Measurements from ENCODE around the gene SAPCD2.

SAPCD2 gene

DNA sequence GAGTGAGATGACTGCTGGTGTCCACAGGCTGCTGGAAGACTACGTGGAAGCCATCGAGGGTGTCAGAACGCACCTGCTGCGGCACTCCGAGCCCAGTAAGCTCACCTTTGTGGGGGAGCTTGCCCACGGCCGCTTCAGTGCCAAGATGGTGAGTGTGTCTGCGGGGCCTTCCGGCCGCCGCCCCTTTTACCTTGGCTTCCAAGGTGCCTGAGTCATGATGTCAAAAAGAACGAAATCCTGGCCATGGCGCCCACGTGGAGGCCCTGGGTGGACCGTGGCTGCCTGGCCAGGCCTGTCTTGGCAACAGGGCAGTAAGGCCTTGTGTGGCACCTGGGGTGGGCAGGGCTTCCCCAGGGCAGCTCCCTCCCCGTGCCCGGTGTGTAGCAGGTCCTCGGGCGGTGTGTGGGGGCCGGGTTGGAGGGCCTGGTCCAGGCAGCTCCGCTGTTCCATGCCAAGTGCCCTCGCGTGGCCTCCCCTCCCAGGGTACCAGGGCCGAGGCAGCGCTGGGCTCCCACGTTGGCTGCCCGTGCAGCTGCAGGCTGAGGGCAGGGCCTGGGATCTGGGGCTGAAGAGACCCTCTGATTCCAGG, 36.4 kb upstream of the SAPCD2 start:
- no peak for DNase-seq

DNA sequence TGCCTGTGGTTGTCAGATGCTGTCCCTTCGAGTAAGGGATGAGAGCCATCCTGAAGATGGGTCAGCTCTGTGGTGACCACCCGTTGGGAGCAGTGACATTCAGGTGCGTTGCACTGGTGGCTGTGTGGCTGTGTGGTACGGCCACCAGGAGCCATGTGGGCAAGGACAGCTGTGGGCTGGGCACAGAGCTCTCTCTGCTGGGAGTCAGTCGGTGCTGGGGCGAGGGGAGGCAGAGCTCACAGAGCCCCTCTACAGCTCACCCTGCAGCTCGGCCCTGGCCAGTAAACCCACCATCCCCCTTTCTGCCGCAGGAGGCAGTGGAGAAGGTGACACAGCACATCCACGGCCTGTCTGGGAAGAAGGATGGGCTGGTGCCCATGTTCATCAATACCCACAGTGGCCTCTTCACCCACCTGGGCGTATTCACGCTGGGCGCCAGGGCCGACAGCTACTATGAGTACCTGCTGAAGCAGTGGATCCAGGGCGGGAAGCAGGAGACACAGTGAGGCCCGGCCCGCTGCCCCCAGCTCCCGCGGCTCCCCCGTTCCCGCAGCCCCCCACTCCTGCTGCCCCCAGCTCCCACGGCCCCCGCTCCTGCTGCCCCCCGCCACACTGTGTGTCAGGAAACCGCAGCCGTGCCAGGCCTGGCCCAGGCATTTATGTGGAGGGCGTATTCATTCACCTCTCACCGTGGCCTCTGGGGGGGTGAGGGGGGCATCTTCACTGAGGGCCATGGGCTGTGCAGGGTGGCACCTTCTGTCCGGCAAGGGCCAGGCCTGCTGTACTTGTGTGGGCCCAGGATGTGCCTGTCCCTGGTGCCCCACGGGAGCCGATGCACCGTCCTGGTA, 35.7 kb upstream of the SAPCD2 start:
- DNase-seq: no peak

DNA sequence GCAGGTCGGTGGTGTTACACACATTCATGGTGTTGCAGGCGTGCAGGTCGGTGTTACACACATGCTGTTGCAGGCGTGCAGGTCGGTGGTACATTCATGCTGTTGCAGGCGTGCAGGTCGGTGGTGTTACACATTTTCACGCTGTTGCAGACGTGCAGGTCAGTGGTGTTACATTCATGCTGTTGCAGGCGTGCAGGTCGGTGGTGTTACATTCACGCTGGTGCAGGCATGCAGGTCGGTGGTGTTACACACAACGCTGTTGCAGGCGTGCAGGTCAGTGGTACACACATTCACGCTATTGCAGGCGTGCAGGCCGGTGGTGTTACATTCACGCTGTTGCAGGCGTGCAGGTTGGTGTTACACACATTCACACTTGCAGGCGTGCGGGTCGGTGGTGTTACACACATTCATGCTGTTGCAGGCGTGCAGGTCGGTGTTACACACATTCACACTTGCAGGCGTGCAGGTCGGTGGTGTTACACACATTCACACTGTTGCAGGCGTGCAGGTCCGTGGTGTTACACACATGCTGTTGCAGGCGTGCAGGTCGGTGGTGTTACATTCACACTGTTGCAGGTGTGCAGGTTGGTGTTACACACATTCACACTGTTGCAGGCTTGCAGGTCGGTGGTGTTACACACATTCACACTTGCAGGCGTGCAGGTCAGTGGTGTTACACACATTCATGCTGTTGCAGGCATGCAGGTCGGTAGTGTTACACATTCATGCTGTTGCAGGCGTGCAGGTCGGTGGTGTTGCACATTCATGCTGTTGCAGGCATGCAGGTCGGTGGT, 33.0 kb upstream of the SAPCD2 start:
- no peak for DNase-seq

DNA sequence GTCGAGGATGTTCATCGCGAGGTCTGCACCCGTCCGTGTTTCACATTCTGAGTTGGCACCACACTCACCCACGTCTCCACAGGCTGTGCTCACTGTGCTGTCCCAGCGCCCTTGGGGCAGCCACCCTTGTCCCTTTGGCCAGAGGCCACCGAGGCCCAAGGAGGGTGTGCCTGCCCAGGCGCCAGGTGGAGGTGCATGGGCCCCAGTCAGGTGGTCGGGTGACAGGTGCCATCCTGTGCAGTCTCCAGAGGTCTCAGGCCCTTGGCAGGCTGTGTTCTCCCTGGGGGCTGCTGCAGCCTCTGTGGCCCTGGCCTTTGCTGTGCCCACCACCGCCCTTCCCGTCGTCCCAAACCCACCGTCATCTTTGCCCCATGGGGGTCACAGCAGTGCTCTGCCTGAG, 28.9 kb upstream of the SAPCD2 start:
- no peak for DNase-seq

- DNase-seq: no peak
Measured at GRCh38 chr9:137097761-137098462, 27.6 kb upstream of the SAPCD2 start.

DNA sequence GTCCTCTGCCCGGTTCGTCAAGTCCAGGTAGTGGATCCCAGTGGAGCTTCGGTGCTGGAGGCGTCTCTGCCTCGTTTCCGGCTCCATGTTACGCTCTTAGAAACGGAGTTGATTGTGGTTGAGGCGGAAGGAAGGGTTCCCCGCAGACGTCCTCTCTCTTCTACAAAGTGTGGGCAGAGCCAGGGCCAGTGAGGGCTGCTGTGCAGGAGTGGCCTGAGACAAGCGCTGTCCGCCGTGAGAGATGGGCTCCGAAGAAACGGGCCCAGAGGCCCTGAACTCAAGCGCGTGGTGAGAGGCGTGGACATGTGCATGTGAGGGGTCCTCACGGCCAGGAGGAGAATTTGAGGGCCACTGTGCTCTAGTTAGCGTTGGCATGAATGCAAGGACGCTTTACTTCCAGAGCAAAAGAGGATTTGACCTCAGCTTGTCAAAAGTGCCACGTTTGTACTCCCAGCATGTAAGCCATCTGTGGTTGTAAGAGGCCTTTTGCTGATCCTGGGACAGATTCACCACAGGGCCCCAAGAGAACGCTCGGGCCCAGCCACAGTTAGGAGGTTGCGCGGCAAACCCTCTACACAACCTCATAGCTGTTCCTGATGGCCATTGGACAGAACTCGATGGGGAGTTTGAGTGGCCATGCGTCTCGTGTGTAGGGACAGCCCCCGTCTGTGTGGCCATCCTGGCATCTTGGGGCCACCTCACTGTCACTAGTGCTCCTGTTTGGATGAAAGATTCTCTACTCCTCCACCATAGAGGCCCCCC, 26.6 kb upstream of the SAPCD2 start:
- no peak for DNase-seq

DNA sequence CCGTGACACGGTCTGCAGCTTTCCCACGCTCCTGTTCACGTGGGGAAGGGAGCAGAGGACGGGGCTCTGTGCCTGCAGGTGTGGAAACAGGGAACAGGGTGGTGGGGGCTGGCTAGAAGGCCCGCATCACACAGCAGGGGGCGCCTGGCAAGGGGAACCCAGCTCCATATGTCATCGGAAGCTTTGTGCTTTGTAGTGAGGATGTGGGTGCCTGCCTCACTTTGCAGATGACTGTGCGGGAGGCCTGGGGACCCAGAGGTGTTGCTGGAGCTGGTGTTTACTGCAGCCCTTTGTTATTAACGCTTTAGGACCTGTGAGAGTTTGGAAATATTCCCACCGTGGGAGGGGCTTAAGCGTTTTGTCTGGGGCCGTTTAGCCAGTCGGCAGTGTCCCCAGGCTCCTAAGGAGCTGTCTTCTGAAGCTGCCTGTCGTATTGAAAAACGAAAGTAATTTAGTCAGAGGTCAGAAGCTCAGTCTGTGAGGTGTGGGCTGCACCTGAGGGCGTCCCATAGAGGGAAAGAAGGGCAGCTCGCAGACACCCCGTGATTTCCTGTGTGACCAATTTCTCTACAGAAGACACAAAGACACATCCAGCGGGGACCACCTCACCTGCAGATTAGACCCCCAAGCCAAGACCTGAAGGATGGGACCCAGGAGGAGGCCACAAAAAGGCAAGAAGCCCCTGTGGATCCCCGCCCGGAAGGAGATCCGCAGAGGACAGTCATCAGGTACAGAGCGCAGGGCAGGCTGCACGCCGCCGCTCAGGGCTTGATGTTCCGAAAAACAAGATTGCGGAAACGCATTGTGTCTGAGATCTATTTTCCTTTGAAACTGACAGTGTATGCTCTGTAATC, 25.5 kb upstream of the SAPCD2 start:
- peak; percentile 71 for DNase-seq

DNA sequence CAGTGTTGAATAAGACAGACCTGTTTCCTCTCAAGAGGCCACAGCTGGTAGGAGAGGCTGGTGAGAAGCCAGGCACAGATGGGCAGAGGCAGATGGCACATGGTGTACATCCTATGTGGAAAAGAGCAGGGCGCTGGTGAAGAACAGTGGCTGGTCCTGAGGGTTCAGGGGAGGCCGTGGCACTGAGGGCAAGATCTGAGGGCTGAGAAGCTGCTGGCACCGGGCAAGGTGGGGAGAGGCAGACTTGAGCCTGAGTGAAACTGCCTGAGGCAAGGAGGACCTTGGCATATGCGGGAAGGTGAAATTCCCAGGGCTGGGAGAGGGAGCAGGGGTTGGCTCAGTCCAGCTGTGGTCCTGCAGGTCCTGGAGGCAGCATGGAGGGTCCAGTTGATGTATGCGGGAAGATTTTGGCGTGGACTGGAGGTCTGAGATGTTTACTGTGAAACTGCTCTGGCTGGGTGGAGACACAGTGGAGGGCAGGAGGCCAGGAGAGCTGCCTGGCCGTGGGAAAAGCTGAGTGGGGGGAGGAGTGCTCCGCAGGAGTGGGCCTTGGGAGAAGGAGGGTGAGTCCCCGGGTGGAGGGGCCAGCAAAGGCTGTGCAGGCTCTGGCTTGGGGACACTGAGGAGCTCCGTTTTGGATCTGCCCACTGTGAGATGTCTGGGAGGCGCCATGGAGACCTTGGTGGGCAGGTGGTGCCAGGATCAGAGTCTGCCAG, 19.0 kb upstream of the SAPCD2 start:
- DNase-seq: peak; percentile 89

DNA sequence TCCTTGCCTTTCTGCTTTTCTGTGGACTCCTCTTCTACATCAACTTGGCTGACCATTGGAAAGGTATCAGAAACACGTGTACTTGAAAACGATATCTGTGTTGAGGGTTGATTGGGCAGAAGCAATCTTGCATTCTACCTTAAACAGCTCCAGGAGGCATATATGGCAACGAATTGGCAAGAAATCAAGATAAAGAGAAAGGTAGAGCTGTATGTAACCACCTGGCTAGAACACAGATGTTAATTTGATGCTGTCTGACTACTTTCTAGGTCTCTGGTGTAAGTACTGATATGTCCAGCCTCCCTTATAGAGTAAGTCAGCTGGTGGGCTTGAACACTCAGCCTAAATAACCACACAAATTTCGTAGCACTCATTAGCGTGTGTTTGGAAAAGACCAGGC, 17.8 kb upstream of the SAPCD2 start:
- DNase-seq: peak; percentile 77

- DNase-seq: no peak
Measured at GRCh38 chr9:137087409-137087925, 17.1 kb upstream of the SAPCD2 start.

- DNase-seq: peak; percentile 100
Measured at GRCh38 chr9:137086531-137087408, 16.4 kb upstream of the SAPCD2 start, which contains the start of gene MAN1B1. Gene MAN1B1 (plus strand): TSS chr9:137086985. CDS start chr9:137087000, 15 bp downstream.

DNA sequence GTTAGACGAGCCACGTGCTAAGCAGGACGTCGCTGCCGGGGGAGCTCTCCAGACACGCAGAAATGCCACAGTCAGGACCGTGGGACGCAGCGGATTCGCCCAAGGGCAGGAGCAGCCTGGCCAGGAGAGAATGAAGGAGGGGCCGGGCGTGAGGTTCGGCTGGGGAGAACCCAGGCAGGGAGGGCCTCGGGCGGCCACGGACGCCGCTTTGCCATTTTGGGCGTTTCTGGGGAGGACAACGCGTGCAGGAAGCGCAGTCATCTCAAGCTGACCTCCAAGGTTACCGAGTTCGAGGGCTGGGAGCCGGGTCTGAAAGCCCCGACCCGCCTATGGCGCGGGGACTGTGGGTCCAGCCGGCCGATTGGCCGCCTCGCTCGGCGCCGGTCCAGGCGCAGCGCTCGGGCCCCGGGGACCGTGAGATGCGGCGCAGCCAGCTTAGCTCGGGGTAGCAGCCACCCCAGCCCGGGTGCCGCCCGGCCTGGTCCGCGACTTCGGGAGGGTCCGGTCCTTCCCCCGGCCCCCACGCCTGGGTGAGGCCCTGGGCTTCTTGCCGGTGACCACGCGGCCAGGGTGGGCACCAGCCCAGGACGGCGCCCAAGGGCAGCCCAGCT, 15.7 kb upstream of the SAPCD2 start:
- DNase-seq: peak; percentile 30

DNA sequence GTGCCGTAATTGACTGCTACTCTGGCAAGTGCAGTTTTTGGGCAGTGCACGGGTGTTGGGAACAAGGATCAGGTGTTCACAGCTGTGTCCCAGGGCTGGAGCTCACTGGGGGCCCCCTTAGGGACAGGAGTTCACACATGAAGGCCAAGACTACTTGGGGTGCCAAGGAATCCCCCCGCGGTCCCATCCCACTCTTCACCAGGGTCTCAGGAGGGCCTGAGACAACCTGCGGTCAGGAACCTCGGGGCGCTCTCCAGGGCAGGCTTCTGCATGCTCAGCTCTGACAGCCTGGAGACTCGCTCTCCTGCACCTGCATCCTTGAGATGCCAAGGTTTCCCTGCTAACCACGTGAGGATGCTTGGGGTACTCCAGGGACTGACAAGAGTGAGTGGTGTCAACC, 14.2 kb upstream of the SAPCD2 start:
- no peak for DNase-seq

DNA sequence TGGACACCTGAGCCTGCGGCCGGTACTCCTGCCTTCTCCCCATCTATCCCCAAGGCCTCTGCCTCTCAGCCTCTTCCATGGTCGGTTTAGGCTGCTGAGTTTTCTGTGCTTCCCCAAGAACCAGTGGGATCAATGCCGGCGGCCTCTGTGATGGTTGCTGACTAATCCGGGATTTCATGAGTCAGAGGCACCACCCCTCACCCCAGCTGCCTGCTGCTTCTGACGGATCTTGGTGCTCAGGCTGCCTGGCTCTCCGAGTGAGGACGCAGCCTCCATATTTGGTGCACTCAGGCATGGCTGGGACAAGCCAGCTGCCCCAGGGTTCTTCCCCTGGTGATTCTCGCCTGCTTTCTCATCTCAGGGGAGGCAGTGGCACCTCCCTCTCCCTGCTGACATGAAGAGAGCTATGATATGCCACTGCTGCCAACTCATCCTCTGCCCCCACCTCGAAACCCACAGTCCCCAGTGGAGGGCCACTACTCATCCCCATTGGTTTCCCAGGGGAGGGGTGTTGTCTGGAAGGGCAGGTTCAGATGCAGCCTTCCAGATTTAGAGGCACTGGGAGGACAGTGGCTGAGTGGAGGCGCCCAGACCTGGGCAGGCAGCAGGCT, 13.1 kb upstream of the SAPCD2 start:
- DNase-seq: peak; percentile 50

- no peak for DNase-seq
Measured at GRCh38 chr9:137082925-137083290, 12.6 kb upstream of the SAPCD2 start.

- DNase-seq: no peak
Measured at GRCh38 chr9:137082222-137082924, 12.0 kb upstream of the SAPCD2 start.

DNA sequence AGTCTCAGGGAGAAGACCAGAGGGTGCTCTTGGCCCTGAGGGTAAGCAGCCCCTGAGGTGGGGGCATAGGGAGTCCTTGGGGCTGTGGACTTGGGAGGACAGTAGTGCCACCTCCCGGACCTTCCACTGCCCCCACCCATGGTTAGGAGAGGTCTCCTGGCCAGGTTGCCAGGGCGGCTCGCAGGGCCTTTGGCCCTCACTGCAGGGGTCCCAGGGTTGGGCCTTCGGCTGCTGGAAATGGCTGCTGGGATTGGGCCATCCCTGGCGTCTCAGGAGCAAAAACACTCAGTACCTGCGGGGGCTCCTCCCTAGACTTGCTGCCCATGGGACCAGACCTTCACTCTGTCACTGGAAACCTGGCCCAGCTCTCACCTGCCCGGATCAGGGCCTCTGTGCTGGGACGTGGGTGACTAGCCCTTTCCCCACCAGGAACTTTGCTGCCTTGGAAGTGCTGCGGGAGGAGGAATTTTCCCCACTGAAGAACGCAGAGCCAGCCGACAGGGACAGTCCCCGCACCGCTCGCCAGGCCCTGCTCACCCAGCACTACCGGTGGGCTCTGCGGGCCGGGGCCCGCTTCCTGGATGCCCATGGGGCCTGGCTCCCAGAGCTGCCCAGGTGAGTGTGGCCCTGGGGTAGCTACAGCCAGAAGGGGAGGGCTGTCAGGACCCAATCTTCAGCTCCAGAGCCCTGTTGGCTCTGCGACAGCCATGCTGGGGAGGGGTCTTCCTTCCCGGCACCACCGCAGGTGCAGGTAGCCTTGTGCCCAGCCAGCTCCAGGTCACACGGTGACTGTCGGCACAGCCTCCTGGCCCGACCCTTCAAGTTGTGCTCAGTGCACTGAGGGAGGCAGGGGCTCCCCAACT, 10.1 kb upstream of the SAPCD2 start:
- no peak for DNase-seq

All from NCI-H2171 treated with DMSO at 0.1 percent for 48 hours (cell line).